GM12875 (cell line): Measurements from ENCODE around the gene PITX2.

Experiments used
- H3K4me3 ChIP-seq: one replicate; pipeline ENCODE4 v1.5.1; 2011; ENCODE audit warnings: low read depth, low read length, control low read depth
- TF ChIP-seq, protein P1 (sequence below): IDR thresholded peaks from 2 replicates; pipeline ENCODE4 v1.5.1; 2011; ENCODE audit warnings: low read depth, mild to moderate bottlenecking, control low read depth, inconsistent platforms, low read length, moderate library complexity, borderline replicate concordance; ENCODE audit not compliant: insufficient read depth

Gene PITX2

DNA sequence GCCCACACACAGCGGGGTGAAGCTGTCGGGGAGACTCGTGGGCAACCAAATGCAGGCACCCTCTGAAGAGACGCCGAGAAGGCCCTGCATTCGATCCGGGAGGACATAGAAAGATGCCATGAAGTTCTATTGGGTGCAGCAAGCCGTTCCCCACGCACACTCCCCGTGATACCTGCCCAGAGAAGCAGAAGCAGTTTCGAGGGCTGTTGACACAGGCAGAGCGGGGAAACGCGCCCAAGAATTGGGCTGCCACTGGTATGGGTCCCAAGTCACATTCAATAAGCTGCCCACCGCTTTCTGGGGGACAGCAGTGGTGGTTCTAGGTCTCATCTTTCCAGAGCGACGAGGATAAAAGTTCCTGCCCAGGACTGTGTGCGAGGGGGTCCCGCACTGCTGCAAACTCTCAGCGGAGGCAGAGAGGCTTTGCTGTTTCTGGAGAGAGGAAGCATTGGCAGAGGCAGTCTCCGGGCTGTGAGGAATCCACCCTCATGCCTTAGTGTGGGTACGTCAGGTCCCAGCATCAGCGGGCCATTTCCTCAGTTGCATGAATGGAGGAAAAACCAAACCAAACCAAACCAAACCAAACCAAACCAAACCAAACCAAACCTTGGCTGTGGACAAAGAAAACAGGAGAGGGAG, 10.1 kb downstream of the PITX2 start:
- no peak overlapping the region for H3K4me3 ChIP-seq
- TF ChIP-seq, protein P1, sequence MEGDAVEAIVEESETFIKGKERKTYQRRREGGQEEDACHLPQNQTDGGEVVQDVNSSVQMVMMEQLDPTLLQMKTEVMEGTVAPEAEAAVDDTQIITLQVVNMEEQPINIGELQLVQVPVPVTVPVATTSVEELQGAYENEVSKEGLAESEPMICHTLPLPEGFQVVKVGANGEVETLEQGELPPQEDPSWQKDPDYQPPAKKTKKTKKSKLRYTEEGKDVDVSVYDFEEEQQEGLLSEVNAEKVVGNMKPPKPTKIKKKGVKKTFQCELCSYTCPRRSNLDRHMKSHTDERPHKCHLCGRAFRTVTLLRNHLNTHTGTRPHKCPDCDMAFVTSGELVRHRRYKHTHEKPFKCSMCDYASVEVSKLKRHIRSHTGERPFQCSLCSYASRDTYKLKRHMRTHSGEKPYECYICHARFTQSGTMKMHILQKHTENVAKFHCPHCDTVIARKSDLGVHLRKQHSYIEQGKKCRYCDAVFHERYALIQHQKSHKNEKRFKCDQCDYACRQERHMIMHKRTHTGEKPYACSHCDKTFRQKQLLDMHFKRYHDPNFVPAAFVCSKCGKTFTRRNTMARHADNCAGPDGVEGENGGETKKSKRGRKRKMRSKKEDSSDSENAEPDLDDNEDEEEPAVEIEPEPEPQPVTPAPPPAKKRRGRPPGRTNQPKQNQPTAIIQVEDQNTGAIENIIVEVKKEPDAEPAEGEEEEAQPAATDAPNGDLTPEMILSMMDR = no peak

DNA sequence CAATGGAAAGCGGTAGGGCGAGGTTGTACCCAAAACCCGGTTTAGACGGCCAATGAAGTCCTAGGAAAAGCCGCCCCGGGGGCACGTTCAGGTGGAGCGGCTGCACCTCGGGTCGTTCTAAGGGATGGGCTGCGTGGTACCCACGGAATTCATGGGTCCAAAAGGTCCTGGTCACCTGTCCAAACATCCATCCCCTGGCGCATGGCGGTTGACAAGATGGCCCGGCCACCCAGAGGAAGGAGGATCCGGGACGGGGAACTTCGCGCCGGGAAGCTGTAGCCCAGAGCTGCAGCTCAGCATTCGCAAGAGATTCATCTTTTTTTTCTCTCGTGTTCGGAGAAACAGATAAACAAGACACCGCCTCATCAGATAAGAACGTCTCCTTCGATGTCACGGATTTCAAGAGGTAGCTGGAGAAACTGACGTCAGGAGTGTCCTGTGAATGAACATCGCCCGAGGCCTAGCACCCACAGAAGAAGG, 10.9 kb downstream of the PITX2 start:
- TF ChIP-seq, protein P1 = no peak
- no peak overlapping the region for H3K4me3 ChIP-seq

DNA sequence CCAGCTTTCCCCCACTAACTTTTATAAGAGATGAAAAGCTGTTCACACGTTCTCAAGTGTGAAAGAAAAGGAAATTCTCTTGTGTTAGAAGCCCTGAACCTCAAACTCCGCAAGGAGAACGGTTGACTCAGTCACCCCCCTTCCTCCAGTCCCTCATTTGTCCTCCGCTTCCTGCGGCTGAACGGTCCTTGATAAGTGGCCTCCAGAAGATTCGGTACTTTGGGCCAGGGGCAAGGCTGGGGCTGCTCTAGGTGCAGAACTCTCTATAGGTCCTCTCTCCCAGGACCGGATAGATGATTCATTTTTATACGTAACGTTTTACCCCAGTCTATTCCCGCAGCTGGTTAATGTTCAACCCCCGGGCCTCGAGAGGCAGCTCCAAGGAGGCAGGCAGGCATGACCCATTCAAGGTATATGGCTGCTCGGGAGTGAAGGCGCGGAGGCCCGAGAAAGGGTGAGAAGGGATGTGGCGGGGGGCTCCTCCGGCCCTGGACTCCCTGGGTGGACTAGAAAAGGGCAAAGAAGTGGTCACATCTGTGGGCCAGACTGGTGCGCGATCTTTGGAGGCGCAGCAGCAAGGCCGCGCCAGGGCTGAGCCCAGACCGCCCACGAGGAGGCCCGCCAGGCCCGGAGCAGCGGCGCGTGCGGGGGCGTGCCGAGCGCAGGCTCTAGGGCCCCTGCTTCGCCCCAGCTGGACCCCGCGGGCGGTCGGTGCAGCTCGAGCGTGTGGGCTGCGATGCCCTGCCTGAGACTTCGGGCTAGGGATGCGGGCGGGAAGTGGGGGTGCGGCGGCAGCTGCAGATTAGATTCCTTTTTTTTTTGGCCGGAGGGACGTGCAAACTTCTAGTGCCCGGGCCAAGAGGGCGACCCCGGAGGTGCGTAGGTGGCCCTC, 11.7 kb downstream of the PITX2 start:
- TF ChIP-seq, protein P1 = no peak
- H3K4me3 ChIP-seq = no peak overlapping the region

DNA sequence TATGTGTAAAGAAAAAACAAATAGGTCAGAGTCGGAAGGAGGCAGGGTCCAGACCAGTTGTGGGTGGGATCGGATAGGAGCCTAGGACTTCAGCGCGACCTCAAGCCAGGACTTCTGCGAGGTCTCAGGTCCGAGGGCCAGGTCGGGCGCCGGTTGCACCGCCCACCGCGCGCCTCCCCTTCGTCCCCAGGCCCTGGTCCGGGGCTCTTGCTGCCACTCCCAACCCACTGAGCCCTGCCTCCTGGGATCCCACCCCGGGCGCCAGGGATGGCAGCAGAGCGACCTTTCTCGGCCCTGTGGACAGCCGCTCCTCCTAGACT, 12.3 kb downstream of the PITX2 start:
- TF ChIP-seq, protein P1 = no peak
- no peak overlapping the region for H3K4me3 ChIP-seq

DNA sequence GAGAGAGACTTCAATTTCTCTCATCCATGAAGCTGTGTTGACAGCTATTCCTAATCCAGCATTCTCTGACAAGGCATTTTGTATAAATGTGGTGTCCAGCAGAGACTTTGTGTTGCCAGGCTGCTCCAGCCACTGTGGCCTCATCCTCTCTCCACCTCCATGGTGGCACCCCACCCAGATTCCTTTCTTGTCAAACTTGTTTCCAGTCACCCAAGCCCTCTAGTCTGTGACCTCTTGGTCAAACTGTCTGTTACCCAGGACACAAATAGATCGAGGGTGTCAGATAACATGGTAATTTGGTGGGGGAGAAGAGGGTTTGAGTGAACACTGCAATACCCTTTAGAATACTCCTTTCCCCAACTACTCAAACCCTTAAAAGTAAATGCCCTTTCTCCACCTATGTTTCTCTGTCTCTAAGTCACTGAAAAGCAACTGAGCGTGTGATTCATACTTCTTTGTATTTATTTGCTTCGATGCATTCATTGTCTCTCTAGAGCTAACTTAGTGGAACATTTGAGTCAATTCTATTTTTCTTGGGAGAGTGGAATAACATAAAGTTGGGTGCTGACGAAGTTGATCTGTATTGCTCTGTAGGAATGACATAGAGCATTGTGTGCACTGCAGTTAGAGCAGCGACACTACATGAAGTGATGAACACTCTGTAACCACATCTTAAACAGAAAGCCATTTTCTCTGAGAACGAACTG, 13.7 kb downstream of the PITX2 start:
- TF ChIP-seq, protein P1 = no peak
- H3K4me3 ChIP-seq = no peak overlapping the region

DNA sequence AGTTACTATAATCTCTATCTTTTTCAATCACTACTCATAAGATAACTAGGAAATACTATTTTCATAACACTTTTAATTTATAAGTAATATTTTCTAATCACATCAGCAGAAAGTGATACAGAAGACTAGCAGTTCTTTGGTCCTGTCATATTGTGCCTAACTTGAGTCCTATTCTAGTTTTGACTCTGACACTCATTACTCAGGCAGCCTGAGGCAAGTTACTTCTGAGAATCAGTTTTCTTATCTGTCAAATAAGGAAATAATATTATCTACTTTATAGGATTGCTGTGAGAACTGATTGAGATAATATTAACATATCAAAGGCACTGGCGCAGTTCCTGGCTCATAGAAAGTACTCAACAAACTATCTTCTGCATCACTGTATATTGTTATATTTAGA, 17.8 kb downstream of the PITX2 start:
- no peak overlapping the region for H3K4me3 ChIP-seq
- TF ChIP-seq, protein P1 = no peak

DNA sequence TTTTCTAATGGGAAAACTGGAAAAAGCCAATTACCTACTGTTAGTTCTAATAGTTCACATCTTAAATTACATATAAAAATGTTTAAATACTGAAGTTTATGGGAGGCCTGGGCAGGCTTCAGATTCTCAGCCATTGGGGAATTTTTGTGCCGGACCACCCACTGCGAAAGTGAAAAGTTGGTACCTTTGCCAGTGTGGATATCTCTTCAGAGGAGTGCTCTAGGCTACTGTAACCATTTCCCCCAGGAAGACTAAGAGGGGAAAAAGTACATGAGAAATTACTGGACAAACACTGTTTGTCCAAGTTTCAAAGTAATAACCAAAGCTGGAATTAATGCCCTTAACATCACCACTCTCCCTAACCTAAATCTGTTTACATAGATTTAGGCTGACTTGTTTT, 20.8 kb downstream of the PITX2 start:
- TF ChIP-seq, protein P1 = no peak
- H3K4me3 ChIP-seq = no peak overlapping the region
